ENCODE measurements around the gene ARPIN.

- no peak for TF ChIP-seq CTCF (IDR thresholded peaks at IDR 0.05; ENCODE audit: low read depth, low read length, poor library complexity, severe bottlenecking)
- no peak for TF ChIP-seq EZH2phosphoT487 (IDR thresholded peaks at IDR 0.05; ENCODE audit: borderline replicate concordance, low read length)
Observed at GRCh38 chr15:89858661-89859458, 53.9 kb downstream of the ARPIN start.
